ENCODE results near the gene ATP2B2. TPM values are rescaled to one million over a fixed set of nuclear protein-coding genes. Genes with fewer than 3 reads are reported as not detected.

Gene ATP2B2
- total RNA-seq, 1 experiment from 2014 or later = not detected

DNA sequence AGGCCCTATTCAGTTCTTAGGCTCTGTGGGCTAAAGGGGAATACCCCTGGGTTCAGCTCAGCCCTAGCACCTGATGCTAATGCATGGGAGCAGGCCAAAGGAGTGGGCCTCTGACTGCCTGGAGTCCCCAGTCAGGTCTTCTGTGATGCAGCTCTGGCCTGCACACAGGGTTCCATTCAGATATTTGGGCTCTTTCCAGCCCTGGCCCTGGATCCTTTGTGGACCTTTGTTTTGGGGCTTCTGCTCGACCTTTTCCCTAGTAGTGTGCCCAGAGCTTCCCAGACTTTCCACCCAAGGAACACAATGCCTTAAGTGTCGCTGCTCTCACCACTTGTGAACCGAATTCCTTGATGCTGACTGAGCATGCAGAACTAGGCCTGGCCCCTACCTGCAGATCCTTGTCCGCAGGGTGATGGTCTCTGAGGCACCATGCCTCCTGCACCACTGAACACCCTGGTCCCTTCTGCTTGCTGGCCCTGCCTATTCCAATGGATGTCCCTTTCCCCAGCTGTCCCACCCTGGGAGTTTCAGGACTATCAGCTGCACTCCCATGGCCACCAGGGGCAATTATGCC lies 189.5 kb downstream of the ATP2B2 start (continued):
- TF ChIP-seq, protein P1, sequence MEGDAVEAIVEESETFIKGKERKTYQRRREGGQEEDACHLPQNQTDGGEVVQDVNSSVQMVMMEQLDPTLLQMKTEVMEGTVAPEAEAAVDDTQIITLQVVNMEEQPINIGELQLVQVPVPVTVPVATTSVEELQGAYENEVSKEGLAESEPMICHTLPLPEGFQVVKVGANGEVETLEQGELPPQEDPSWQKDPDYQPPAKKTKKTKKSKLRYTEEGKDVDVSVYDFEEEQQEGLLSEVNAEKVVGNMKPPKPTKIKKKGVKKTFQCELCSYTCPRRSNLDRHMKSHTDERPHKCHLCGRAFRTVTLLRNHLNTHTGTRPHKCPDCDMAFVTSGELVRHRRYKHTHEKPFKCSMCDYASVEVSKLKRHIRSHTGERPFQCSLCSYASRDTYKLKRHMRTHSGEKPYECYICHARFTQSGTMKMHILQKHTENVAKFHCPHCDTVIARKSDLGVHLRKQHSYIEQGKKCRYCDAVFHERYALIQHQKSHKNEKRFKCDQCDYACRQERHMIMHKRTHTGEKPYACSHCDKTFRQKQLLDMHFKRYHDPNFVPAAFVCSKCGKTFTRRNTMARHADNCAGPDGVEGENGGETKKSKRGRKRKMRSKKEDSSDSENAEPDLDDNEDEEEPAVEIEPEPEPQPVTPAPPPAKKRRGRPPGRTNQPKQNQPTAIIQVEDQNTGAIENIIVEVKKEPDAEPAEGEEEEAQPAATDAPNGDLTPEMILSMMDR (IDR thresholded peaks at IDR 0.05 in 2 of 3, conservative IDR thresholded peaks at IDR 0.05 in 1 of 3; ENCODE audit: borderline replicate concordance in 1 of 3, insufficient read depth in 1 of 3, low read depth in 2 of 3, low read length in 2 of 3) = no peak
- TF ChIP-seq TCF7L2 (IDR thresholded peaks at IDR 0.05; ENCODE audit: borderline replicate concordance, extremely low read depth, insufficient read depth, insufficient read length) (no peak), EZH2phosphoT487 (IDR thresholded peaks at IDR 0.05; ENCODE audit: borderline replicate concordance) (no peak), EZH2 (IDR thresholded peaks at IDR 0.05) (no peak)

DNA sequence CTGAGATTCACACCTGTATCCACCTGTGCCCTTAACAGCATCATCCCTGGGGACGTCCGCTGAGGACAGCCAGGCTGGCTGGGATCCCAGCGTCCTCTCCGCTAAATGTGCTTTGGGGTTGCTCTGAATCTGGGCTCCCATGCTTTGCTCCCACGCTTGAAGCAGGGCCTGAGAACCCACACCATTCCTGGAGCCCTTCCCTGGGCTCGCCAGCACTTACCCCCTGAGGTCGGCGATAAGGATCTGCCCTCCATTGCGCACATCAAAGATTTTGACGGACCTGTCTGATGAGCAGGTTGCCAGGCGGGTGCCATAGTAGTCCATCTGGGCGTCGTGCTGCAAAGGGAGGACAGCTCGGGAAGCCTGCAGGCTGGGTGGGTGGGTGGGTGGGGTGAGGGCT lies 190.3 kb downstream of the ATP2B2 start:
- no peaks in the 10 kb centered on the region for H3K9me3 ChIP-seq (ENCODE audit: control insufficient read depth in 1 of 2, insufficient read depth in 1 of 2, low read depth in 1 of 2, low read length in 2 of 2)
- peaks cover 59 to 78% of the 10 kb centered on the region in 2 experiments for H3K36me3 ChIP-seq (ENCODE audit: control insufficient read depth in 1 of 2, insufficient read depth in 2 of 2, low read length in 2 of 2)
- H3K4me3 ChIP-seq (replicated peaks in 1 of 2; ENCODE audit: low read depth in 1 of 2, low read length in 2 of 2) = no peak overlapping the region
- H3K4me2 ChIP-seq (ENCODE audit: low read length) = no peak overlapping the region
- ChIA-PET RAD21 (ENCODE audit: low non-redundant PET in 1 of 2, low total read pairs in 2 of 2, uncharacterized antibody in 2 of 2, unreplicated experiment in 2 of 2) (no interaction called here), POLR2A (no interaction called here), CTCF (no interaction called here)
- peaks cover 32% of the 10 kb centered on the region for H3K79me2 ChIP-seq (ENCODE audit: insufficient read depth, low read length)
- intact Hi-C loops (cut with micrococcal nuclease) = no loop called here
- no peak for ATAC-seq
- peaks cover 0 to 9% of the 10 kb centered on the region in 2 experiments; a peak in 2 of 4 replicates for H3K4me1 ChIP-seq (ENCODE audit: control insufficient read depth in 1 of 2, insufficient read depth in 2 of 2, low read length in 2 of 2)
- no peaks in the 10 kb centered on the region for H3K27me3 ChIP-seq (ENCODE audit: insufficient read depth, low read length)
- BruUV-seq (replicated peaks) = no TSS peak
- no peak for DNase-seq (ENCODE audit: low read depth, low spot score)
- TF ChIP-seq ELF1 (IDR thresholded peaks at IDR 0.05; ENCODE audit: borderline replicate concordance, low read depth) (no peak), JUND (IDR thresholded peaks at IDR 0.05) (no peak), TCF7L2 (IDR thresholded peaks at IDR 0.05; ENCODE audit: borderline replicate concordance, extremely low read depth, insufficient read depth, insufficient read length) (no peak), RAD21 (IDR thresholded peaks at IDR 0.05; ENCODE audit: low read depth) (no peak), EZH2phosphoT487 (IDR thresholded peaks at IDR 0.05; ENCODE audit: borderline replicate concordance) (no peak), ZFX (IDR thresholded peaks at IDR 0.05) (no peak)
- TF ChIP-seq, protein P2, sequence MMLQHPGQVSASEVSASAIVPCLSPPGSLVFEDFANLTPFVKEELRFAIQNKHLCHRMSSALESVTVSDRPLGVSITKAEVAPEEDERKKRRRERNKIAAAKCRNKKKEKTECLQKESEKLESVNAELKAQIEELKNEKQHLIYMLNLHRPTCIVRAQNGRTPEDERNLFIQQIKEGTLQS (IDR thresholded peaks at IDR 0.05) = no peak
- TF ChIP-seq, protein P3, sequence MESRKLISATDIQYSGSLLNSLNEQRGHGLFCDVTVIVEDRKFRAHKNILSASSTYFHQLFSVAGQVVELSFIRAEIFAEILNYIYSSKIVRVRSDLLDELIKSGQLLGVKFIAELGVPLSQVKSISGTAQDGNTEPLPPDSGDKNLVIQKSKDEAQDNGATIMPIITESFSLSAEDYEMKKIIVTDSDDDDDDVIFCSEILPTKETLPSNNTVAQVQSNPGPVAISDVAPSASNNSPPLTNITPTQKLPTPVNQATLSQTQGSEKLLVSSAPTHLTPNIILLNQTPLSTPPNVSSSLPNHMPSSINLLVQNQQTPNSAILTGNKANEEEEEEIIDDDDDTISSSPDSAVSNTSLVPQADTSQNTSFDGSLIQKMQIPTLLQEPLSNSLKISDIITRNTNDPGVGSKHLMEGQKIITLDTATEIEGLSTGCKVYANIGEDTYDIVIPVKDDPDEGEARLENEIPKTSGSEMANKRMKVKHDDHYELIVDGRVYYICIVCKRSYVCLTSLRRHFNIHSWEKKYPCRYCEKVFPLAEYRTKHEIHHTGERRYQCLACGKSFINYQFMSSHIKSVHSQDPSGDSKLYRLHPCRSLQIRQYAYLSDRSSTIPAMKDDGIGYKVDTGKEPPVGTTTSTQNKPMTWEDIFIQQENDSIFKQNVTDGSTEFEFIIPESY (IDR thresholded peaks at IDR 0.05; ENCODE audit: extremely low read depth, insufficient replicate concordance, low read length) = no peak
- H3K27ac ChIP-seq (ENCODE audit: low read depth, low read length) = no peak overlapping the region
- H2AFZ ChIP-seq (ENCODE audit: low read depth, low read length, poor library complexity, severe bottlenecking) = no peak overlapping the region
- H3K9me2 ChIP-seq (ENCODE audit: insufficient read depth) = no peaks in the 10 kb centered on the region
- H3K9ac ChIP-seq (ENCODE audit: low read length) = no peak overlapping the region
- H4K20me1 ChIP-seq (ENCODE audit: insufficient read depth) = 0 out of 2 replicates have a peak, but pooled peaks cover 4% of the 10 kb centered on the region

All from HCT116 (cell line).